HCT116 (cell line): Measurements from ENCODE around the gene TMTC2. TPM values are rescaled to one million over a fixed set of nuclear protein-coding genes. Genes with fewer than 3 reads are reported as not detected.

Experiments used
- ATAC-seq: fragments of 200-7000 bp; cut with Tn5 transposase; 2 replicates; pipeline ENCODE4 v1.9.1; 2020; ENCODE audit warnings: mild to moderate bottlenecking, moderate library complexity
- BruUV-seq: library from RNA; stranded (reverse); fragments of 400-500 nt; replicated peaks from 2 replicates; lab custom pipeline; 2021; lab: Mats Ljungman, UMichigan
- CTCF ChIA-PET: fragments of 300-600 bp; sonication (Branson Sonifier 250); formaldehyde crosslinking; loops from one replicate; lab custom pipeline; 2021; ENCODE audit warnings: antibody characterized with exemption; lab: Charles Lee
- POLR2A ChIA-PET: fragments of 300-600, 350-600 bp; sonication (Branson Sonifier 250); formaldehyde crosslinking; loops from one replicate; lab custom pipeline; 2021; ENCODE audit warnings: antibody characterized with exemption; lab: Charles Lee
- RAD21 ChIA-PET, 2 experiments: fragments of 300-600 bp; sonication (Branson Sonifier 250); formaldehyde crosslinking; loops; one replicate each; lab custom pipeline; 2023; ENCODE audit warnings: low total read pairs in 2 of 2; ENCODE audit not compliant: uncharacterized antibody in 2 of 2, unreplicated experiment in 2 of 2, low non-redundant PET in 1 of 2; lab: Charles Lee
- DNase-seq: peaks from one replicate; pipeline ENCODE4 v3.0.0-alpha.2; 2010; ENCODE audit warnings: low read depth, low spot score
- H2AFZ ChIP-seq: fragments of 200-600 bp; shearing (Covaris generic), sonication (generic); 2 replicates; pipeline ENCODE4 v1.6.1; 2017; ENCODE audit warnings: low read depth, mixed run types, mixed read lengths, antibody characterized with exemption, low read length; ENCODE audit not compliant: poor library complexity, severe bottlenecking
- H3K27ac ChIP-seq: 2 replicates; pipeline ENCODE4 v1.5.1; 2012; ENCODE audit warnings: low read depth, low read length
- H3K27me3 ChIP-seq: fragments of 200-600 bp; sonication (generic); 2 replicates; pipeline ENCODE4 v1.6.1; 2016; ENCODE audit warnings: mixed run types, low read length, mixed read lengths; ENCODE audit not compliant: insufficient read depth
- H3K36me3 ChIP-seq, 2 experiments: fragments of 200-500 bp in 1 of 2; fragments of 200-600 bp in 1 of 2; sonication (Bioruptor generic) in 1 of 2; sonication (generic) in 1 of 2; 2 replicates each; pipeline versions ENCODE4 v1.5.1 to v1.6.1; 2014 to 2016; ENCODE audit warnings: low read length in 2 of 2, inconsistent platforms in 1 of 2, mixed read lengths in 1 of 2, mixed run types in 1 of 2; ENCODE audit not compliant: insufficient read depth in 2 of 2, control insufficient read depth in 1 of 2
- H3K4me1 ChIP-seq, 2 experiments: fragments of 200-600 bp in 1 of 2; sonication (generic) in 1 of 2; 2 replicates each; pipeline versions ENCODE4 v1.5.1 to v1.6.1; 2012 to 2017; ENCODE audit warnings: low read length in 2 of 2, inconsistent platforms in 1 of 2, mild to moderate bottlenecking in 1 of 2, mixed read lengths in 1 of 2, mixed run types in 1 of 2, moderate library complexity in 1 of 2; ENCODE audit not compliant: insufficient read depth in 2 of 2, control insufficient read depth in 1 of 2
- H3K4me2 ChIP-seq: fragments of 200-600 bp; sonication (generic); 2 replicates; pipeline ENCODE4 v1.6.1; 2017; ENCODE audit warnings: mixed run types, low read length, mixed read lengths
- H3K4me3 ChIP-seq, 2 experiments: fragments of 200-600 bp in 1 of 2; sonication (generic) in 1 of 2; replicated peaks in 1 of 2; 2 replicates each; pipeline ENCODE4 v1.5.1; 2011 to 2016; ENCODE audit warnings: low read length in 2 of 2, control low read depth in 1 of 2, low read depth in 1 of 2, mild to moderate bottlenecking in 1 of 2, mixed read lengths in 1 of 2, mixed run types in 1 of 2
- H3K79me2 ChIP-seq: fragments of 200-600 bp; sonication (generic); 2 replicates; pipeline ENCODE4 v1.6.1; 2017; ENCODE audit warnings: mild to moderate bottlenecking, mixed run types, low read length, moderate library complexity, mixed read lengths; ENCODE audit not compliant: insufficient read depth
- H3K9ac ChIP-seq: fragments of 200-600 bp; sonication (generic); 2 replicates; pipeline ENCODE4 v1.6.1; 2016; ENCODE audit warnings: low read length, mixed read lengths
- H3K9me2 ChIP-seq: fragments of 200-600 bp; sonication (generic), shearing (Covaris generic); 2 replicates; pipeline ENCODE4 v1.6.1; 2017; ENCODE audit warnings: mixed run types, mild to moderate bottlenecking, moderate library complexity; ENCODE audit not compliant: insufficient read depth
- H3K9me3 ChIP-seq, 2 experiments: fragments of 200-500 bp in 1 of 2; fragments of 200-600 bp in 1 of 2; sonication (Bioruptor generic) in 1 of 2; sonication (generic) in 1 of 2; 2 replicates each; pipeline ENCODE4 v1.6.1; 2014 to 2017; ENCODE audit warnings: low read length in 2 of 2, mixed read lengths in 2 of 2, inconsistent platforms in 1 of 2, low read depth in 1 of 2, mild to moderate bottlenecking in 1 of 2, mixed run types in 1 of 2, moderate library complexity in 1 of 2; ENCODE audit not compliant: control insufficient read depth in 1 of 2, insufficient read depth in 1 of 2
- H4K20me1 ChIP-seq: fragments of 200-600 bp; sonication (generic), shearing (Covaris generic); 2 replicates; pipeline ENCODE4 v1.6.1; 2017; ENCODE audit warnings: mixed run types, mild to moderate bottlenecking, moderate library complexity; ENCODE audit not compliant: insufficient read depth
- CBX3 ChIP-seq: IDR thresholded peaks from 2 replicates; pipeline ENCODE4 v1.6.1; 2012; ENCODE audit warnings: low read depth
- EGR1 ChIP-seq: IDR thresholded peaks from 2 replicates; pipeline ENCODE4 v1.6.1; 2012; ENCODE audit warnings: low read depth
- ELF1 ChIP-seq: IDR thresholded peaks from 2 replicates; pipeline ENCODE4 v1.6.1; 2012; ENCODE audit warnings: low read depth, borderline replicate concordance
- EZH2 ChIP-seq: fragments of 200-600 bp; sonication (generic); IDR thresholded peaks from 2 replicates; pipeline ENCODE4 v1.6.1; 2017; ENCODE audit warnings: antibody characterized with exemption, mixed run types
- EZH2phosphoT487 ChIP-seq: fragments of 200-600 bp; IDR thresholded peaks from 2 replicates; pipeline ENCODE4 v1.6.1; 2018; ENCODE audit warnings: antibody characterized with exemption, borderline replicate concordance
- FOSL1 ChIP-seq: IDR thresholded peaks from 2 replicates; pipeline ENCODE4 v1.6.1; 2012; ENCODE audit warnings: low read depth
- JUND ChIP-seq: IDR thresholded peaks from 2 replicates; pipeline ENCODE4 v1.6.1; 2012
- POLR2A ChIP-seq: IDR thresholded peaks from 2 replicates; pipeline ENCODE4 v1.7.0; 2011; ENCODE audit warnings: borderline replicate concordance; ENCODE audit not compliant: insufficient read depth, insufficient read length; ENCODE audit errors: extremely low read depth
- POLR2AphosphoS5 ChIP-seq: IDR thresholded peaks from 2 replicates; pipeline ENCODE4 v1.6.1; 2011; ENCODE audit warnings: mild to moderate bottlenecking, low read depth, low read length, moderate library complexity
- RAD21 ChIP-seq: IDR thresholded peaks from 2 replicates; pipeline ENCODE4 v1.6.1; 2012; ENCODE audit warnings: low read depth, mild to moderate bottlenecking
- SIN3A ChIP-seq: IDR thresholded peaks from 2 replicates; pipeline ENCODE4 v1.6.1; 2012; ENCODE audit warnings: low read depth
- SP1 ChIP-seq: IDR thresholded peaks from 2 replicates; pipeline ENCODE4 v1.6.1; 2012; ENCODE audit warnings: low read depth
- TCF7L2 ChIP-seq: IDR thresholded peaks from 2 replicates; pipeline ENCODE4 v1.7.0; 2011; ENCODE audit warnings: borderline replicate concordance, inconsistent platforms; ENCODE audit not compliant: insufficient read depth, insufficient read length; ENCODE audit errors: extremely low read depth
- YY1 ChIP-seq: IDR thresholded peaks from 2 replicates; pipeline ENCODE4 v1.6.1; 2011; ENCODE audit warnings: low read length, low read depth, moderate library complexity, mild to moderate bottlenecking; ENCODE audit not compliant: insufficient replicate concordance; ENCODE audit errors: extremely low read depth
- ZFX ChIP-seq: fragments of 450-650 bp; IDR thresholded peaks from 2 replicates; pipeline ENCODE4 v1.6.1; 2017
- ZNF274 ChIP-seq: fragments of 200-500 bp; sonication (Bioruptor generic); IDR thresholded peaks from 2 replicates; pipeline ENCODE4 v1.6.1; 2014; ENCODE audit warnings: mild to moderate bottlenecking, low read depth, low read length, inconsistent platforms
- intact Hi-C: fragments of 100-400 bp; cut with micrococcal nuclease; formaldehyde crosslinking; loops from 2 replicates; pipeline ENCODE4 v1.10.0; 2022
- total RNA-seq: library from RNA; stranded (reverse); gene quantifications from one replicate; pipeline ENCODE4 v1.2.1, GENCODE V29; 2021; ENCODE audit not compliant: unreplicated experiment
- TF ChIP-seq, protein P1 (sequence below): IDR thresholded peaks from 2 replicates; pipeline ENCODE4 v1.6.1; 2012
- TF ChIP-seq, protein P2 (sequence below): IDR thresholded peaks from 2 replicates; pipeline ENCODE4 v1.6.1; 2011; ENCODE audit warnings: mild to moderate bottlenecking, low read length, moderate library complexity; ENCODE audit not compliant: insufficient replicate concordance; ENCODE audit errors: extremely low read depth
- TF ChIP-seq, protein P3 (sequence below): IDR thresholded peaks from 2 replicates; pipeline ENCODE4 v1.6.1; 2012
- TF ChIP-seq, protein P4 (sequence below), 3 experiments: fragments of 200-600 bp in 1 of 3; sonication (generic) in 1 of 3; IDR thresholded peaks in 2 of 3; conservative IDR thresholded peaks in 1 of 3; 2 replicates each; pipeline ENCODE4 v1.5.1; 2012 to 2017; ENCODE audit warnings: low read depth in 2 of 3, low read length in 2 of 3, antibody characterized with exemption in 1 of 3, borderline replicate concordance in 1 of 3, control low read depth in 1 of 3, mild to moderate bottlenecking in 1 of 3, mixed read lengths in 1 of 3, mixed run types in 1 of 3, moderate library complexity in 1 of 3; ENCODE audit not compliant: insufficient read depth in 1 of 3

The TMTC2 gene
- total RNA-seq, 1 experiment from 2014 or later: 11.5 TPM

DNA sequence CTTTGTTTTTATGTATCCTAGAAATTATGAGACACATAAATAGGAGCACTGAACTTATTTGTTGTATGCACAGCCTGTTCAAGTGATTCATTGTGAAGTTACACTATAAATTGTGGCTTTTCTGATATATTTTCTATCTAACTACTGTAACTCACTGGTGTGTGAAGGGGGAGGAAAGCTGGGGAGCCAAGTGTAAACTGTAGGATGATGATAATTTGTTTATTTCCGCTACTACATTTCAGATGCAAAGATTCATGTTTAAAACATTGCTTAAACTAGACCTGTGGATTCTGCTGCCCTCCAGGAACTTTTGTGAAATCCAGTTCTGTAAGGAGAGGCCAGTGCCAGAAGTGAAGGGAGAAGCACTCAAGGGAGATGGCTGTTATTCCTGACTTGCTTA is 3.3 kb downstream of the TMTC2 start:
- Histone ChIP-seq H4K20me1 (no peaks in the 10 kb centered on the region), H3K27me3 (no peaks in the 10 kb centered on the region), H3K27ac (no peak overlapping the region), H3K9me3 (no peaks in the 10 kb centered on the region), H2AFZ (no peak overlapping the region), H3K79me2 (no peaks in the 10 kb centered on the region), H3K9ac (no peak overlapping the region), H3K4me3 (no peak overlapping the region), H3K9me2 (no peaks in the 10 kb centered on the region), H3K4me2 (no peak overlapping the region), H3K36me3 (no peaks in the 10 kb centered on the region), H3K4me1 (peaks cover 4 to 18% of the 10 kb centered on the region in 2 experiments; a peak in 3 of 4 replicates)
- DNase-seq (no peak), ATAC-seq (no peak)
- POLR2A ChIA-PET: no interaction called here
- CTCF ChIA-PET: no interaction called here
- intact Hi-C loops: no loop called here
- TF ChIP-seq EZH2phosphoT487 (no peak), CBX3 (no peak), SP1 (no peak), EGR1 (no peak), JUND (no peak), ZNF274 (no peak), TCF7L2 (no peak), ELF1 (no peak), EZH2 (no peak), FOSL1 (no peak), YY1 (no peak), SIN3A (no peak), POLR2A (no peak), RAD21 (no peak), ZFX (no peak), POLR2AphosphoS5 (no peak)
- TF ChIP-seq, protein P1, sequence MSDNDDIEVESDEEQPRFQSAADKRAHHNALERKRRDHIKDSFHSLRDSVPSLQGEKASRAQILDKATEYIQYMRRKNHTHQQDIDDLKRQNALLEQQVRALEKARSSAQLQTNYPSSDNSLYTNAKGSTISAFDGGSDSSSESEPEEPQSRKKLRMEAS: no peak
- TF ChIP-seq, protein P2, sequence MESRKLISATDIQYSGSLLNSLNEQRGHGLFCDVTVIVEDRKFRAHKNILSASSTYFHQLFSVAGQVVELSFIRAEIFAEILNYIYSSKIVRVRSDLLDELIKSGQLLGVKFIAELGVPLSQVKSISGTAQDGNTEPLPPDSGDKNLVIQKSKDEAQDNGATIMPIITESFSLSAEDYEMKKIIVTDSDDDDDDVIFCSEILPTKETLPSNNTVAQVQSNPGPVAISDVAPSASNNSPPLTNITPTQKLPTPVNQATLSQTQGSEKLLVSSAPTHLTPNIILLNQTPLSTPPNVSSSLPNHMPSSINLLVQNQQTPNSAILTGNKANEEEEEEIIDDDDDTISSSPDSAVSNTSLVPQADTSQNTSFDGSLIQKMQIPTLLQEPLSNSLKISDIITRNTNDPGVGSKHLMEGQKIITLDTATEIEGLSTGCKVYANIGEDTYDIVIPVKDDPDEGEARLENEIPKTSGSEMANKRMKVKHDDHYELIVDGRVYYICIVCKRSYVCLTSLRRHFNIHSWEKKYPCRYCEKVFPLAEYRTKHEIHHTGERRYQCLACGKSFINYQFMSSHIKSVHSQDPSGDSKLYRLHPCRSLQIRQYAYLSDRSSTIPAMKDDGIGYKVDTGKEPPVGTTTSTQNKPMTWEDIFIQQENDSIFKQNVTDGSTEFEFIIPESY: no peak
- TF ChIP-seq, protein P3, sequence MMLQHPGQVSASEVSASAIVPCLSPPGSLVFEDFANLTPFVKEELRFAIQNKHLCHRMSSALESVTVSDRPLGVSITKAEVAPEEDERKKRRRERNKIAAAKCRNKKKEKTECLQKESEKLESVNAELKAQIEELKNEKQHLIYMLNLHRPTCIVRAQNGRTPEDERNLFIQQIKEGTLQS: no peak
- TF ChIP-seq, protein P4, sequence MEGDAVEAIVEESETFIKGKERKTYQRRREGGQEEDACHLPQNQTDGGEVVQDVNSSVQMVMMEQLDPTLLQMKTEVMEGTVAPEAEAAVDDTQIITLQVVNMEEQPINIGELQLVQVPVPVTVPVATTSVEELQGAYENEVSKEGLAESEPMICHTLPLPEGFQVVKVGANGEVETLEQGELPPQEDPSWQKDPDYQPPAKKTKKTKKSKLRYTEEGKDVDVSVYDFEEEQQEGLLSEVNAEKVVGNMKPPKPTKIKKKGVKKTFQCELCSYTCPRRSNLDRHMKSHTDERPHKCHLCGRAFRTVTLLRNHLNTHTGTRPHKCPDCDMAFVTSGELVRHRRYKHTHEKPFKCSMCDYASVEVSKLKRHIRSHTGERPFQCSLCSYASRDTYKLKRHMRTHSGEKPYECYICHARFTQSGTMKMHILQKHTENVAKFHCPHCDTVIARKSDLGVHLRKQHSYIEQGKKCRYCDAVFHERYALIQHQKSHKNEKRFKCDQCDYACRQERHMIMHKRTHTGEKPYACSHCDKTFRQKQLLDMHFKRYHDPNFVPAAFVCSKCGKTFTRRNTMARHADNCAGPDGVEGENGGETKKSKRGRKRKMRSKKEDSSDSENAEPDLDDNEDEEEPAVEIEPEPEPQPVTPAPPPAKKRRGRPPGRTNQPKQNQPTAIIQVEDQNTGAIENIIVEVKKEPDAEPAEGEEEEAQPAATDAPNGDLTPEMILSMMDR (IDR thresholded peaks at IDR 0.05 in 2 of 3, conservative IDR thresholded peaks at IDR 0.05 in 1 of 3; ENCODE audit: borderline replicate concordance in 1 of 3, insufficient read depth in 1 of 3, low read depth in 2 of 3, low read length in 2 of 3): no peak
- RAD21 ChIA-PET: no interaction called here
- BruUV-seq: no TSS peak
